Heart right ventricle (tissue), 16 donors: ENCODE data around the gene AKAP1. TPM values are rescaled to one million over a fixed set of nuclear protein-coding genes. Genes with fewer than 3 reads are reported as not detected.

Experiments used
- ATAC-seq, 8 donors: fragments of 200-7000 bp; cut with Tn5 transposase; one replicate each; pipeline ENCODE4 v1.9.1; 2020; ENCODE audit warnings: mild to moderate bottlenecking in 8 of 8, moderate library complexity in 8 of 8, moderate number of reproducible peaks in 1 of 8
- DNase-seq, 2 donors: peaks; one replicate each; pipeline ENCODE4 v3.0.0-alpha.2; 2020
- H3K27ac ChIP-seq, 10 donors: fragments of 200-600 bp; sonication (generic) in 2 of 10; one replicate each; pipeline versions ENCODE4 v1.5.0 to v1.8.0; 2020 to 2022; ENCODE audit warnings: mild to moderate bottlenecking in 3 of 10
- H3K27me3 ChIP-seq, 7 donors: fragments of 200-600 bp; one replicate each; pipeline ENCODE4 v1.8.0; 2021 to 2022; ENCODE audit warnings: mild to moderate bottlenecking in 2 of 7
- H3K36me3 ChIP-seq, 9 donors: fragments of 200-600 bp; sonication (generic) in 1 of 9; one replicate each; pipeline versions ENCODE4 v1.5.0 to v1.8.0; 2020 to 2022; ENCODE audit warnings: mild to moderate bottlenecking in 2 of 9
- H3K4me1 ChIP-seq, 9 donors: fragments of 200-600 bp; sonication (generic) in 1 of 9; one replicate each; pipeline versions ENCODE4 v1.5.0 to v1.8.0; 2020 to 2022; ENCODE audit warnings: mild to moderate bottlenecking in 4 of 9
- H3K4me3 ChIP-seq, 10 donors: fragments of 200-600 bp; sonication (generic) in 2 of 10; one replicate each; pipeline versions ENCODE4 v1.5.0 to v1.8.0; 2020 to 2022; ENCODE audit warnings: mild to moderate bottlenecking in 7 of 10, moderate library complexity in 2 of 10
- H3K9me3 ChIP-seq, 11 donors: fragments of 200-600 bp in 10 of 11; sonication (generic) in 2 of 11; one replicate each; pipeline versions ENCODE4 v1.5.0 to v1.8.0; 2013 to 2022; ENCODE audit warnings: mild to moderate bottlenecking in 2 of 11, control low read depth in 1 of 11, moderate library complexity in 1 of 11
- WGBS, 2 donors: extraction: QIAGEN DNeasy Blood & Tissue Kit; methylation state at CpG; one replicate each; pipeline ENCODE4 v1.1.7; 2013; ENCODE audit warnings: inconsistent platforms in 1 of 2; 5-methylcytosine and 5-hydroxymethylcytosine counted together
- intact Hi-C, 10 donors: fragments of 100-400 bp; cut with DNase I; formaldehyde crosslinking; loops; one replicate each; pipeline versions ENCODE4 v1.11.1 to v1.14.2; 2022
- polyA plus RNA-seq, 2 donors: library from polyadenylated mRNA; stranded (reverse); fragments of 200-250 nt; gene quantifications; one replicate each; pipeline ENCODE4 v1.2.3, GENCODE V29; 2013
- total RNA-seq, 10 donors: library from RNA; stranded (reverse); fragmentation: NEBNext Ultra II Directional in 3 of 10; extraction: Animal tissue kit (Norgen Biotek cat#: 25700) in 3 of 10; gene quantifications; one replicate each; pipeline versions ENCODE4 v1.2.1 to v1.2.4, GENCODE V29; 2021 to 2023
- TF ChIP-seq, protein P1 (sequence below), 9 donors: fragments of 200-600 bp; sonication (generic) in 2 of 9; IDR thresholded peaks; one replicate each; pipeline versions ENCODE4 v1.5.0 to v1.8.0; 2021 to 2022; ENCODE audit warnings: antibody characterized with exemption in 9 of 9, mild to moderate bottlenecking in 5 of 9, moderate library complexity in 1 of 9
- donor health status: Arrhythmogenic right ventricular cardiomyopathy.
- donor health status: ischemic (EF 13 %, LVEDD 7.1; RV severe dilation, severe dysfunction).
- donor health status: healthy with polysubstance abuse.
- donor health status: DM: no; HTN: yes; CAD: no.
- donor health status: DM: no; HTN: no; CAD: no.
- donor health status: ischemic (EF 25% LVEDD 6.9; RV normal size, moderate dysfunction).
- donor health status: ischemic (EF 25% LVEDD 5.7; RV mildly dilated, moderate dysfunction).
- donor health status: healthy.
- donor health status: DM: yes; HTN: yes; CAD: no.
- donor health status: Ischemic cardiomyopathy.
- donor health status: ischemic (EF 35%, LVEDD 5.7; RV mildly dilated, moderate dysfunction).
- donor health status: nonischemic (EF 11% LVEDD 7.7; RV severe dilation, severe dysfunction).
- donor health status: DM: yes; HTN: yes; CAD: no.
- donor health status: PGD.
- donor health status: ischemic (EF 29% LVEDD 5.4; RV normal size, mild dysfunction).
- donor health status: nonischemic (EF 23%, LVEDD 6.1; RV moderate dilation, normal function).

AKAP1 gene
- total and polyA plus RNA-seq, 12 donors: 31.0 to 234 (median 153) TPM

GRCh38 chr17:57158795-57159194 is 73.7 kb downstream of the AKAP1 start:
- TF ChIP-seq, protein P1, sequence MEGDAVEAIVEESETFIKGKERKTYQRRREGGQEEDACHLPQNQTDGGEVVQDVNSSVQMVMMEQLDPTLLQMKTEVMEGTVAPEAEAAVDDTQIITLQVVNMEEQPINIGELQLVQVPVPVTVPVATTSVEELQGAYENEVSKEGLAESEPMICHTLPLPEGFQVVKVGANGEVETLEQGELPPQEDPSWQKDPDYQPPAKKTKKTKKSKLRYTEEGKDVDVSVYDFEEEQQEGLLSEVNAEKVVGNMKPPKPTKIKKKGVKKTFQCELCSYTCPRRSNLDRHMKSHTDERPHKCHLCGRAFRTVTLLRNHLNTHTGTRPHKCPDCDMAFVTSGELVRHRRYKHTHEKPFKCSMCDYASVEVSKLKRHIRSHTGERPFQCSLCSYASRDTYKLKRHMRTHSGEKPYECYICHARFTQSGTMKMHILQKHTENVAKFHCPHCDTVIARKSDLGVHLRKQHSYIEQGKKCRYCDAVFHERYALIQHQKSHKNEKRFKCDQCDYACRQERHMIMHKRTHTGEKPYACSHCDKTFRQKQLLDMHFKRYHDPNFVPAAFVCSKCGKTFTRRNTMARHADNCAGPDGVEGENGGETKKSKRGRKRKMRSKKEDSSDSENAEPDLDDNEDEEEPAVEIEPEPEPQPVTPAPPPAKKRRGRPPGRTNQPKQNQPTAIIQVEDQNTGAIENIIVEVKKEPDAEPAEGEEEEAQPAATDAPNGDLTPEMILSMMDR (IDR thresholded peaks at IDR 0.05): no peak
- 34 to 44% methylated on average over 1 of the region's 1 CpG for WGBS, 2 donors

GRCh38 chr17:57160624-57161023 is 75.6 kb downstream of the AKAP1 start:
- 92% methylated on average over 3 of the region's 3 CpGs for WGBS, 2 donors
- Histone ChIP-seq H3K4me1 (no peaks in the 10 kb centered on the region), H3K9me3 (peaks cover 0 to 6% (median 0%) of the 10 kb centered on the region in 11 donors), H3K36me3 (no peaks in the 10 kb centered on the region), H3K27me3 (no peaks in the 10 kb centered on the region), H3K4me3 (no peak overlapping the region), H3K27ac (no peak overlapping the region)
- TF ChIP-seq, protein P1 (IDR thresholded peaks at IDR 0.05): no peak
- DNase-seq (no peak), ATAC-seq (no peak)
- intact Hi-C loops: no loop called here

More at GRCh38 chr17:57158795-57159194, 73.7 kb downstream of the AKAP1 start:
- H3K9me3 ChIP-seq: peaks cover 0 to 6% (median 0%) of the 10 kb centered on the region in 11 donors
- ATAC-seq (no peak), DNase-seq (no peak)
- H3K4me1 ChIP-seq: no peaks in the 10 kb centered on the region
- intact Hi-C loops: no loop called here
- no peaks in the 10 kb centered on the region for H3K27me3 ChIP-seq
- H3K4me3 ChIP-seq: no peak overlapping the region
- no peaks in the 10 kb centered on the region for H3K36me3 ChIP-seq
- H3K27ac ChIP-seq: no peak overlapping the region

DNA sequence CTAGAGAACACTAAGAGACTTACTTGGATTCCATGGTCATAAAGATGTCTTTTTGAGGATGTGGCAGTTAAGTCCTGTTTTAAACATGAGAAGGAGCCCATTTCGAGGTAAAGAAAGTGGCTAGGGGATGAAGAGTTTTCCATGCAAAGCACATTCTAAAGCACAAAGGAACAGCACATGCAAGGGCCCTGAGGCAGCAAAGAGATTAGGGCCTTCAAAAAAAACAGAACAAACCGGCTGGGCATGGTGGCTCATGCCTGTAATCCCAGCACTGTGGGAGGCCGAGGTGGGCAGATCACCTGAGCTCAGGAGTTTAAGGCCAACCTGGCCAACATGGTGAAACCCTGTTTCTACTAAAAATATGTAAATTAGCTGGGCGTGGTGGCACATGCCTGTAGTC is 79.8 kb downstream of the AKAP1 start:
- no peak for DNase-seq
- Histone ChIP-seq H3K4me3 (no peak overlapping the region), H3K4me1 (no peaks in the 10 kb centered on the region), H3K27ac (no peak overlapping the region), H3K36me3 (no peaks in the 10 kb centered on the region), H3K9me3 (peaks cover 0 to 6% (median 0%) of the 10 kb centered on the region in 11 donors), H3K27me3 (peaks cover 0 to 7% (median 0%) of the 10 kb centered on the region in 7 donors)
- TF ChIP-seq, protein P1 (IDR thresholded peaks at IDR 0.05): no peak
- ATAC-seq: no peak
- intact Hi-C loops: no loop called here
- WGBS, 2 donors: 65 to 86% methylated on average over 4 of the region's 4 CpGs

- intact Hi-C loops: no loop called here
- Histone ChIP-seq H3K4me3 (no peak overlapping the region), H3K9me3 (peaks cover 0 to 6% (median 0%) of the 10 kb centered on the region in 11 donors), H3K27ac (no peak overlapping the region), H3K4me1 (no peaks in the 10 kb centered on the region), H3K27me3 (peaks cover 0 to 10% (median 0%) of the 10 kb centered on the region in 7 donors), H3K36me3 (no peaks in the 10 kb centered on the region)
- ATAC-seq (no peak), DNase-seq (no peak)
- TF ChIP-seq, protein P1 (IDR thresholded peaks at IDR 0.05): no peak
- 89 to 92% methylated on average over 3 of the region's 3 CpGs for WGBS, 2 donors
Measured at GRCh38 chr17:57165754-57166153, 80.7 kb downstream of the AKAP1 start.
